Trophoblast cell (in vitro differentiated cells and primary cell): ENCODE data around the gene COL4A2.
A peak's percentile ranks its signal among the peaks of the same experiment; 100 is the strongest.

ENCODE experiments used
- DNase-seq, 2 donors: peaks; one replicate each; pipeline ENCODE4 v3.0.0-alpha.2; 2016
- H2AFZ ChIP-seq: 2 replicates; pipeline ENCODE4 v1.6.1; 2013; ENCODE audit warnings: low read length, moderate library complexity, mild to moderate bottlenecking; ENCODE audit not compliant: insufficient read depth, poor library complexity
- H2AK5ac ChIP-seq: 2 replicates; pipeline ENCODE4 v1.6.1; 2013; ENCODE audit warnings: mild to moderate bottlenecking, low read length
- H2BK120ac ChIP-seq: 2 replicates; pipeline ENCODE4 v1.6.1; 2013; ENCODE audit warnings: low read length, mild to moderate bottlenecking, moderate library complexity; ENCODE audit not compliant: insufficient read depth, poor library complexity
- H2BK12ac ChIP-seq: 2 replicates; pipeline ENCODE4 v1.6.1; 2013; ENCODE audit warnings: mild to moderate bottlenecking, low read length, moderate library complexity
- H2BK5ac ChIP-seq: 2 replicates; pipeline ENCODE4 v1.6.1; 2013; ENCODE audit warnings: low read length, low read depth, moderate library complexity, mild to moderate bottlenecking; ENCODE audit not compliant: poor library complexity
- H3K14ac ChIP-seq: 2 replicates; pipeline ENCODE4 v1.6.1; 2013; ENCODE audit warnings: mild to moderate bottlenecking, low read length
- H3K18ac ChIP-seq: 2 replicates; pipeline ENCODE4 v1.6.1; 2013; ENCODE audit warnings: mild to moderate bottlenecking, low read length
- H3K23ac ChIP-seq: 2 replicates; pipeline ENCODE4 v1.6.1; 2013; ENCODE audit warnings: low read length
- H3K27ac ChIP-seq: 2 replicates; pipeline ENCODE4 v1.5.1; 2013; ENCODE audit warnings: low read depth, mild to moderate bottlenecking, inconsistent platforms, low read length, moderate library complexity
- H3K27me3 ChIP-seq: 2 replicates; pipeline ENCODE4 v1.6.1; 2013; ENCODE audit warnings: inconsistent platforms, mild to moderate bottlenecking, low read length, moderate library complexity; ENCODE audit not compliant: insufficient read depth
- H3K36me3 ChIP-seq, 2 experiments: 1 replicate in 1 of 2; 2 replicates in 1 of 2; pipeline ENCODE4 v1.6.1; 2013; ENCODE audit warnings: low read length in 2 of 2, mild to moderate bottlenecking in 2 of 2, moderate library complexity in 1 of 2; ENCODE audit not compliant: insufficient read depth in 2 of 2, control insufficient read depth in 1 of 2
- H3K4ac ChIP-seq: 2 replicates; pipeline ENCODE4 v1.6.1; 2013; ENCODE audit warnings: low read depth, mild to moderate bottlenecking, low read length, moderate library complexity
- H3K4me1 ChIP-seq, 2 experiments: 1 replicate in 1 of 2; 2 replicates in 1 of 2; pipeline ENCODE4 v1.6.1; 2013; ENCODE audit warnings: low read length in 2 of 2, mild to moderate bottlenecking in 2 of 2, moderate library complexity in 1 of 2; ENCODE audit not compliant: insufficient read depth in 2 of 2, control insufficient read depth in 1 of 2
- H3K4me2 ChIP-seq: 2 replicates; pipeline ENCODE4 v1.6.1; 2013; ENCODE audit warnings: inconsistent platforms, mild to moderate bottlenecking, low read length, moderate library complexity
- H3K4me3 ChIP-seq: 2 replicates; pipeline ENCODE4 v1.5.1; 2013; ENCODE audit warnings: mild to moderate bottlenecking, low read depth, low read length, inconsistent platforms
- H3K79me1 ChIP-seq: one replicate; pipeline ENCODE4 v1.6.1; 2013; ENCODE audit warnings: low read length
- H3K79me2 ChIP-seq: 2 replicates; pipeline ENCODE4 v1.6.1; 2013; ENCODE audit warnings: low read length, mild to moderate bottlenecking; ENCODE audit not compliant: control insufficient read depth, insufficient read depth, poor library complexity
- H3K9ac ChIP-seq: 2 replicates; pipeline ENCODE4 v1.6.1; 2013; ENCODE audit warnings: mild to moderate bottlenecking, low read length
- H3K9me3 ChIP-seq: 2 replicates; pipeline ENCODE4 v1.6.1; 2013; ENCODE audit warnings: low read depth, mild to moderate bottlenecking, control low read depth, inconsistent platforms, low read length; ENCODE audit not compliant: insufficient read depth
- H4K12ac ChIP-seq: 2 replicates; pipeline ENCODE4 v1.6.1; 2013; ENCODE audit warnings: low read depth, mild to moderate bottlenecking, low read length, moderate library complexity
- H4K8ac ChIP-seq: 2 replicates; pipeline ENCODE4 v1.6.1; 2013; ENCODE audit warnings: low read depth, mild to moderate bottlenecking, low read length, moderate library complexity
- H4K91ac ChIP-seq: one replicate; pipeline ENCODE4 v1.6.1; 2013; ENCODE audit warnings: low read depth, mild to moderate bottlenecking, low read length, moderate library complexity
- WGBS: extraction: QIAGEN DNeasy Blood & Tissue Kit; methylation state at CpG from one replicate; pipeline ENCODE4 v1.1.7; 2013; ENCODE audit warnings: missing lambda C conversion rate; ENCODE audit not compliant: insufficient read length, insufficient coverage; ENCODE audit errors: extremely low coverage; 5-methylcytosine and 5-hydroxymethylcytosine counted together

COL4A2 gene

GRCh38 chr13:110418944-110419343, 111.9 kb downstream of the COL4A2 start:
- Histone ChIP-seq H3K27me3 (no peaks in the 10 kb centered on the region), H3K79me2 (peaks cover 5% of the 10 kb centered on the region), H3K4me1 (peaks cover 22 to 40% of the 10 kb centered on the region in 2 experiments), H3K4me2 (no peak overlapping the region), H3K36me3 (peaks cover 11 to 21% of the 10 kb centered on the region in 2 experiments), H2AFZ (no peak overlapping the region), H2BK5ac (peak overlapping the region; percentile 54), H4K91ac (peak overlapping the region; percentile 36), H2AK5ac (peak overlapping the region; percentile 11), H3K23ac (no peak overlapping the region), H3K79me1 (peaks cover 30% of the 10 kb centered on the region), H2BK120ac (peak overlapping the region; percentile 35), H3K18ac (peak overlapping the region; percentile 60), H3K14ac (peak overlapping the region; percentile 29), H4K12ac (no peak overlapping the region), H3K4ac (peak overlapping the region; percentile 24), H3K4me3 (no peak overlapping the region), H3K27ac (peak overlapping the region; percentile 40), H4K8ac (no peak overlapping the region), H3K9me3 (no peaks in the 10 kb centered on the region), H3K9ac (no peak overlapping the region), H2BK12ac (no peak overlapping the region)
- WGBS = no CpG with 5 or more reads among the region's 9 CpGs
- peak; percentile 84 to 85 for DNase-seq

GRCh38 chr13:110419381-110419791, 112.3 kb downstream of the COL4A2 start:
- WGBS = no CpG with 5 or more reads among the region's 14 CpGs
- Histone ChIP-seq H3K4me1 (peaks cover 22 to 40% of the 10 kb centered on the region in 2 experiments), H3K27ac (peak overlapping the region; percentile 40), H4K12ac (no peak overlapping the region), H2AFZ (no peak overlapping the region), H3K79me1 (peaks cover 28% of the 10 kb centered on the region), H3K27me3 (no peaks in the 10 kb centered on the region), H3K9ac (no peak overlapping the region), H3K9me3 (no peaks in the 10 kb centered on the region), H2AK5ac (no peak overlapping the region), H2BK120ac (peak overlapping the region; percentile 10), H3K4ac (peak overlapping the region; percentile 9), H3K36me3 (peaks cover 11 to 22% of the 10 kb centered on the region in 2 experiments), H3K23ac (no peak overlapping the region), H3K4me3 (no peak overlapping the region), H3K4me2 (no peak overlapping the region), H3K18ac (no peak overlapping the region), H4K91ac (peak overlapping the region; percentile 75), H3K79me2 (peaks cover 3% of the 10 kb centered on the region), H3K14ac (peak overlapping the region; percentile 20), H4K8ac (peak overlapping the region; percentile 32), H2BK5ac (peak overlapping the region; percentile 21), H2BK12ac (peak overlapping the region; percentile 45)
- DNase-seq = peak; percentile 96 to 98

GRCh38 chr13:110419946-110420345, 112.9 kb downstream of the COL4A2 start:
- Histone ChIP-seq H3K27me3 (no peaks in the 10 kb centered on the region), H3K18ac (peak overlapping the region; percentile 42), H2BK120ac (peak overlapping the region; percentile 80), H4K12ac (no peak overlapping the region), H2BK12ac (peak overlapping the region; percentile 33), H3K4ac (peak overlapping the region; percentile 60), H3K4me3 (no peak overlapping the region), H3K27ac (peak overlapping the region; percentile 40), H3K9ac (no peak overlapping the region), H3K9me3 (no peaks in the 10 kb centered on the region), H3K79me2 (peaks cover 3% of the 10 kb centered on the region), H4K91ac (peak overlapping the region; percentile 75), H2AFZ (no peak overlapping the region), H2AK5ac (peak overlapping the region; percentile 18), H3K14ac (peak overlapping the region; percentile 47), H3K4me2 (no peak overlapping the region), H3K23ac (no peak overlapping the region), H3K36me3 (peaks cover 14 to 25% of the 10 kb centered on the region in 2 experiments), H4K8ac (peak overlapping the region; percentile 65), H2BK5ac (peak overlapping the region; percentile 42), H3K79me1 (peaks cover 26% of the 10 kb centered on the region), H3K4me1 (peaks cover 22 to 40% of the 10 kb centered on the region in 2 experiments)
- no peak for DNase-seq
- WGBS = no CpG with 5 or more reads among the region's 7 CpGs

GRCh38 chr13:110420626-110421025, 113.5 kb downstream of the COL4A2 start:
- WGBS = no CpG with 5 or more reads among the region's 6 CpGs
- Histone ChIP-seq H3K14ac (peak overlapping the region; percentile 3), H4K12ac (no peak overlapping the region), H3K27ac (no peak overlapping the region), H2AK5ac (no peak overlapping the region), H2BK5ac (no peak overlapping the region), H4K91ac (peak overlapping the region; percentile 45), H3K18ac (peak overlapping the region; percentile 76), H3K4me2 (no peak overlapping the region), H3K79me2 (peaks cover 3% of the 10 kb centered on the region), H3K9ac (no peak overlapping the region), H3K4me1 (peaks cover 21 to 39% of the 10 kb centered on the region in 2 experiments), H3K36me3 (peaks cover 15 to 30% of the 10 kb centered on the region in 2 experiments), H3K79me1 (peaks cover 24% of the 10 kb centered on the region), H4K8ac (no peak overlapping the region), H3K27me3 (no peaks in the 10 kb centered on the region), H2AFZ (no peak overlapping the region), H3K9me3 (no peaks in the 10 kb centered on the region), H3K4me3 (no peak overlapping the region), H2BK12ac (peak overlapping the region; percentile 7), H3K4ac (no peak overlapping the region), H2BK120ac (no peak overlapping the region), H3K23ac (no peak overlapping the region)
- no peak for DNase-seq
